Stimulated activated CD4-positive, alpha-beta T cell treated with anti-CD3 and anti-CD28 coated beads, Interleukin-2, amount 100 ng/mL, for 4 hours (primary cell): Measurements from ENCODE around the gene B4GALT3.
A peak's percentile ranks its signal among the peaks of the same experiment; 100 is the strongest.

ENCODE experiments used
- DNase-seq: peaks from one replicate; pipeline ENCODE4 v3.0.0-alpha.2; 2020; ENCODE audit warnings: low read depth

Gene B4GALT3

DNA sequence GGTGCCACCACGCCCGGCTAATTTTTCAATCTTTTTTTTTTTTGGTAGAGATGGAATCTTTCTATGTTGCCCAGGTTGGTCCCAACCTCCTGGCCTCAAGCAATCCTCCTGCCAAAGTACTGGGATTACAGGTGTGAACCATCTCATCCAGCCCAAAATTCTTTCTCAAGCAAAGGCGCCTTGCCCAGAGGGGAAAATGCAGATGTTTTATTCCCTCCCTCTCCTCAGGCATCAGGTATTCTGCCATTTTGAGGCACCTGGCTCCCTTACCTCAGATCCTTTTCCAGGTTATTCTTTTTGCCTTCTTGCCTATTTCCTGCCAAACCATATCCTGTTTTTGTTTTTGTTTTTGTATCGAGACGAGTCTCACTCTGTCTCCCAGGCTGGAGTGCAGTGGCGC is 11.1 kb upstream of the B4GALT3 start:
- DNase-seq: no peak

DNA sequence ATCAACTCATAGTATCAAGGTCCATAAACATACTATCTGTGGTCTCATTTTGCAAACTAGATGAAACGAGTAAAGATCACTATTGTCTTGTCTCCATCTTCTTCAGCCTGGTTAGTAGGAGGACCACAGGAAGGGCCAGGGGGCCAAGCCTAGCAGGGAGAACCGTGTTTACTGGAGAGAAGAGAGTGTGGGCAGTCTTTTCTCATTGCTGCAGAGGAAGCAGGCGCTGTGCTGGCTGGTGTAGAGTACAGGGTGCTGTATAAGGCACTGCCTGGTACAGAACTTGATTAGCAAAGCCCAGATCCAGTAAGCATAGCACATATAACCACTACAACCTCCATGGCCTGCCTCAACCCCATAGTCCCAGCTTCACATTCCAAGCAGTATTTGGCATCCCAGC is 10.0 kb upstream of the B4GALT3 start:
- no peak for DNase-seq

DNA sequence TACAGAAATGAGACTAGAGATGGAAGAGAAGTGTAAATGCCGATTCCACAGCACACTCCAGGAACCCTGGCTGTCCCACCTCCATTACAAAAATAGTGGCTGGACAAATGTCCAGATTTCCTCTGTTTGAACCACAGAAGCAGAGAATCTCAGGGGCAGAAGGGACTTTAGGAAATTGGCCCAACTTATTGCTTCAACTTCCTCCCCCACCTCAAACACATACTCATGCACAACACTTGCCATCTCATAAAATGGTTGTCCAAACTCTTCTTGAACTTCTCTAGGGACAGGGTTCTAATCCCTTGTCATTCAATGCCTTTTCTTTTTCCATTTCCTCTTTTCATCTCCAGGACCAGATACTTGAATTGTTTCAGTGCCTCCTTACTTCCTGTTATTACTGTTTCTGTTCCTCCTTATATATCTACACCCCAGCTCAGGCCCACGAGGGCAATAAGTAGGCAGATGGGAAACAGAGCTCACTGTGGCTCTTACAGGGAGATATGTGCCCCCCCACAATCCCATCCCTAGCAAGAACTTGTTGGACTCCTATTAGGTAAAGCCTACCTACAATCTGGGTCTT is 8.5 kb upstream of the B4GALT3 start:
- DNase-seq: no peak

DNA sequence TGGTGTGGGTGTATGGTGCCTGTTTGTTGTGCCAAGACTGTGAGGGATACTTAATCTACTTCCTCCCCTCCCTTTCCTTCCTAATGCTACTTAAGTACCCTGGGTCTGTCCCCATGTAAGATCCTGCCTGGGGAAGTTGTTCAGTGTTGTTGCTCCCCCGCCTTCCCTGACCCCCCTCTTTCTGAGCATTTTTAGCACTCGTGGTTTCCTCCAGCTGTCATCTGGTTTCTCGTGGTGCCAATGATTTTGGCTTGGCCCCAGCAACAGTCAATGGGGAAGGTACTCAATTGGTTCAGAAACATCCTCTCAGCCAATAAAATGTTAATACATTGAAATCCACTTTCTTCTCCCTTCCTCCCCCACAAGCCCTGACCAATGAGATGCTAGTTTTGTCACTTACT is 8.0 kb upstream of the B4GALT3 start:
- peak; percentile 50 for DNase-seq

DNA sequence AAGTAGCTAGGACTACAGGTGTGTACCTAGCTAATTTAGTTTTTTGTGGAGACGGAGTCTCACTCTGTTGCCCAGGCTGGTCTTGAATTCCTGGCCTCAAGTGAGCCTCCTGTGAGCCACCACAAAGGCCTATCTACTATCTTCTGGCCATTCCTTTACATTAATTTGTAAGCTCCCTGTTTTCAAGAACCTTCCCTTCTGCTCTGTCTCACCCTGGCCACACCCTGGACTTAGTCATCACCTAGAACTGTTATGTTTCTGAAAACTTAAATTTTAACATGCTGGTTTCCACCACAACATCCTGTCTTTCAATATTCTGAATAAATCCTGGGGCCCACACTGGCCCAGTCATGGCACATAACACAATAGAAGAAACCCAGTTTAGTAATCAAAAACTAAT is 4.9 kb upstream of the B4GALT3 start:
- DNase-seq: peak; percentile 62

DNA sequence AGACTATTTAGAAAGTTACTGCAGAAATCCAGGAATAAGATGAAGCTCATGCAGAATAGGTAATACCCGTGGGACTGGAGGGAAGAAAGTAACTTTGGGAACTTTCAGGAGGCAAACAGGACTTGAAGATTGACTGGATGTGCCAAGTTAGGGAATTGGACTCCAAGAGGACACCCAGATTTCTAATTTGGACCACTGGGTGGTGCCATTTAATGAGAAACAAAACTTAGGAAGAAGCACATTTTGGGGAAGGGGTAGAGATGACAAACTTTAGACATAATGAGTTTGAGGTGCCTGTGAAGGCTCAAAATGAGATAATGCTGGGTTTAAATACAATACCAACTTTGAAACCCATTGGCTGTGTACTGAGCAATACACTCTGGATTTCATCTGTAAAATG is 3.3 kb upstream of the B4GALT3 start:
- no peak for DNase-seq

DNA sequence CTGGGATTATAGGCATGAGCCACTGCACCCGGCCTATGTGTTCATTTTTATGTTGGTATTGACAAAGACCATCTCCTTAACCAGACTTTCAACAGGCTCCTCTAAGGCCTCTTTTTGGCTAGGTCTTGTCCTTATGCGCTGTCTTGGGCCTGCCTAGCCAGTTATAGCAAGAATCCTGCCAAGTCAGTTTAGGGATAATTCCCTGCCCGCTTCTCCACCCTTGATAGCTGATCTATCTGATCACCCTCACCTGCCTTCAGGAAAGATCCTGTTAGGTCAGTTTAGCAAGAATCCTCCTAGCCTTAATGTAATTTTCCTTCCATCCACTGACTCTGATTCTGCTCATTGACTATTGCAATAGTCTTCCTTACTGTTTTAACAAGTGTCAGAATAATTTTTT is 2.4 kb upstream of the B4GALT3 start:
- no peak for DNase-seq

DNA sequence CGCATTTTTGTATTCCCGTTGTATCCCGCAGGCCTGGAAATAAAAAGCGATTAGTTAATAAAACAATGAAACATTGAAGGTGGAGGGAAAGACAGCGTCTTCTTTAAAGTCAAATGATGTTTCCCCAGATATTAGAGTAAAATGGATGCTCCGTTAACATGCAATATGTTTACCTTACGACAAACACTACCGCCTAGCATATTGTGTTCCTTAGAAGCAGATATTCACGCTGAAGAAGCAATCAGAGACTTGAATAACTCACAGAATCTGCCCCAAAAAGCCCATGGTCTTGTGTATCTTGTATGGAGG is 583 bp upstream of the B4GALT3 start:
- no peak for DNase-seq

DNA sequence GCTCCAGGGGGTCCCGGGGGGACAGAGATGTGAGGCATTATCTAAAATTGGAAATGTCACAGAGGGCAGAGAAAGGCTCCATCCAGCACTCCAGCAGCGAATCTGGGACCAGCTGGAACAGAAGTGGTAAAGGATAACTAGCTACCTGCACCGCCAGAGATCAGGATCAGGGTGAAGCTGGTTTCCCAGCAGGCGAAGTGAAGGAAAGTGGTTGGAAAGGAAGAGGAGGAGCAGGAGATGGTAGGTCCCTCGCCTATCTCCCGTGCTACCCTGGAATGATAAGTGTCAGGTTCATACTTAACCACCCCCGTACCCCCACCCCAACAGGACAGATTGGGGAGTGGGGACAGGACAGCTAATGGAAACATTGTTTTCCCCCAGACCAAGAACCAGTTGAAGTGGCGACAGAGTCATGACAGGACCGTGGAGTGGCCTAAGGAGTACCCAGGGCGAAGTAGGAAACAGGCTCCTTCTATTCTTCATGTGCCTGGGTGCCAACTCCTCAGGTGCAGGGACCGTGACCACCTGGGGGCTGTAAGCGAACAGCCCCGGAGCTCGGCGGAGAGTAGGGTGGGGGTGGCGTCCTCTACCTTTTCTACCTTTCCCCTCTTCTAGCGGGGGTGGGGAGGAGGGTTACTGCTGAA is 717 bp downstream of the B4GALT3 start:
- no peak for DNase-seq

DNA sequence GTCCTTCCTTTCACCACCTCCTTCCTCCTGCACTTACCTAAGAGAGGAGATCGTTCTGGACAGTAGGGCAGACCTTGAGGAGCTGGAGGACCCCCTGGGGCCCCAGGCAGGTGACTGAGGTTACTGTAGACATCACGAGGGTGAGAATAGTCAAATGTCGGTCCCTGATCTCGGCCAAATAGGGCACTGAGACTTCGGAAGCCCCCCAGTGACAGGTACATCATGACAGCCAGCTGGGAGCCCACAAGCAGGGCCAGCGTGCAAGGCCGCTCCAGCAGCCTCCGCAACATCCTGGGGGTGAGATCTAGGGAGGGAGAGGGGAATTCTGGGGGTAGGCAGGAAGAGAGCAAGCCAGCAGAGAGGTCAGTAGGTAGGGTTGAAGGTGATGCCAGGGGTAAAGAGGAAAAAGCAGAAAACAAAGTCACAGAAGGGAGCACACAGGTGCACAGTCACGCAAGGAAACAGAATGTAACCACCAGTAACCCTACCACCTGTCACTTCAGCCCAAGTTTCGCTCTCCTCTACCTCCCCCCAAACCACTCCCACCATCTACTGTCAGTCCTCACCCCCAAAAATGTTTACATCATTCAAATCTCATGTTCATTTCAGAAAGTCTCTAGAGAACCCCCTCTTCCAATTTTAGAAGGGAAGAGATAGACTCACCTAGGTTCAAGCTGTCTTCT is 1.4 kb downstream of the B4GALT3 start:
- DNase-seq: no peak

DNA sequence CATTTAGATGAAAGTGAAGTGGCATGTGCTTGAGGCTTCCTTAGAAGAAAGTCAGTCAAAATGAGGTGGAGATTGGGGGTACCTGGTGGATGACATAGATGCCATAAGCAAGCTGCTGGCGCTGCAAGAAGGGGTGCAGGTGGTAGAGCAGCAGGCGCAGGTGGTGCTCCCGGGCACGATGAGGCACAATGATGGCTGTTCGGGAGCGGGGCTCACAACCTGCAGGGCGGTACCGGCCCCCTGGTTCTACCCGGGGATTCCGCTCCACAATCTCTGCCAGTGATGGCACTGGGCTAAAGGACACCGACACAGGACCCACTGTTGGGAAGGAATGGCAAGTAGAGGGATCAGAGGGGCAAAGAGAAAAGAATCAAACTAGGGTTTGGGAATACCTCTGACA is 2.4 kb downstream of the B4GALT3 start:
- no peak for DNase-seq

DNA sequence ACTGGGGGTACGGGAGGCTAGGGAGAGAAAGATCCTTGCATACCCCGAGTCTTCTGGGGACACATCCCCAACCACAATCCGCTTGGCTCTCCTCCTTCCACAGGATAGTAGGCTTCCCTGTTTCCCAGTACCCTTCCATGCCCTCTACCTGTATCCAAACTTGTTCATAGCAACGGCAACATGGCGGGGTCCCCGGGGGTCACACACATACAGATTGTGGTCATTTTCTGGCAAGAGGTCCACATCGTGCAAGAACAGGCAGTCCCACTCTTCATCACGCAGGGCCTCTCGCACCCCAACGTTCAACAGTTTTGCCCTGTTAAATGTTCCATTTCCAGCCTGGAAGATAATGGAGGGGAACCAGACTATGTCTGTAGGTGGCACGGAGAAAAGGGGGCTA is 3.6 kb downstream of the B4GALT3 start:
- DNase-seq: no peak

DNA sequence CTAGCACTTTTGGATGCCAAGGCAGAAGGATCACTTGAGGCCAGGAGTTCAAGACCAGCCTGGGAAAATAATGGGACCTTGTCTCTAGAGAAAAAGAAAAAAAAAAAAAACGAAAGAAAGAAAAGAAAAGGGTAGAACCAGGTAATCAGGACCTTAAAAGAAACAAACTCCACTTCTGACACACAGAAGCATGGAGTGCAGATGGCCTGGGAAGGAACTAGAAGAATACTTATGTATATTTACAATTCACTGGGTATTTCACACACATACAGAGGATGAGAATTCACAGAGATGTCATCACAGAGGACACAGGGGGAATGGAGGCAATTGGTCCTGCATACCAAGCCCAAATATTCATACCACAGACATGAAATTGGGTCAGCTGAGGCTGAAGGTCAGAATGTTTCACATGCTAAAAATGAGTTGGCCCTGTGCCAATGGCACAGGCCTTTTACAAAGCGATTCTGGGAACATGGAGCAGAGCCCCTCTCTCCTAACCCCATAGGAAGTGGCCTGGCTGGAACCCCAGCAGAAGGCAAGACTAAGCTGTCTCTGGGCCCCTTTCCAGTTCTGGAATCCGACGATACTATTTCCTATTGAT is 4.4 kb downstream of the B4GALT3 start:
- no peak for DNase-seq

DNA sequence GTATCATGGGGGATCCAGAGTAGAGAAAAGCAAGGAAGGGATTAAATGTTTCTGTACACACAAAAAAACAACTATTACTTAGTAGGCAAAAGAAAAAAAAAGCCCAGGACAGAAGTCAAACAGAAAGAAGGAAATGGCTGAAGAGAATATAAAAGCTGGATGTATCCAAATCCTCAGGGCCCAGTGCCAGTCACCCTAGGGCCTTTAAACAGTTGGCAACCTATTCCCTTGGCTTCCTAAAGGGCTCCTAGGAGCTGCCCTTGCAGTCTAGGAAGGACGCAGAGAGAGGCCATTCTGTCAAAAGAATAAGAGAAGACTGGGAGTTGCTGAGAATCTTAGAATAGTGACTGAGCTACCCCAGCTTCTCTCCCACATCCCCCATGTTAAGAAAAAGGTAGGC is 5.0 kb downstream of the B4GALT3 start:
- DNase-seq: no peak

DNA sequence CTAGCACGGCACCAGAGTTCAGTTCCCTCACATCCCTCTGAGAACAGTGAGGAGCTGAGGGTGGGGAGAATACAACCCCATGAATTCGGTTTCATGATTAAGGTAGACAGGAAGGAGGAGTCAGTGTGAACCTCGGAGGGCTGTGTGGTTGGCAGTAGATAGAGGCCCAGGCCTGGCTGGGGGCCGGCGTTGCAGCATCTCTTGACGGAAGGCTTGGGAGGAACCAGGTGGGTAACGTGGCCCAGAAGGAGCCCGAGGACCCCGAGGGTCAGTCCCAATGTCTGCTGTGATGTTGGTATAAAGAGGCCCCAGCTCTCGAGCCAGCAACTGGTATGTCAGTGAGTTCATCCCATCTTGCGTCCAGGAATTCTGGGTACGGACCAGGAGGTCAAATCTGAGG is 5.6 kb downstream of the B4GALT3 start:
- DNase-seq: no peak

DNA sequence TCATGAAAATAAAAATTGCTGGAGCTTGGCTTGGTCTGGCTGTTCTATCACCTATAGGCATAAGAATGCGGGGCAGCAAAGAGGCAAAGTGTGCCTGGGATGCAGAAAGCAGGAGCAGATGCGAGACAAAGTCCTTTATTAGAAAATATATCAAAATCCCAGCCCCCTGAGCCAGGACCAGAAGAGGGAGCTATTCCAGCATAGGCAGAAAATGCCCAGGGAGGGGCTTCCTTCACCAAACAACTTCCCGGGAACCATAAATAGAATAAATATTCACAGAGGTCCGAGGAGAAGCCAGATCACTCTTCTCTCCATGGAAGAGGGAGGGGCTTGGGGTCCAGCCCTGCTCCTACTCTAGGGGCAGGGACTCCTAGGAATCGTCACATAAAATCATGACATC is 6.1 kb downstream of the B4GALT3 start:
- no peak for DNase-seq

DNA sequence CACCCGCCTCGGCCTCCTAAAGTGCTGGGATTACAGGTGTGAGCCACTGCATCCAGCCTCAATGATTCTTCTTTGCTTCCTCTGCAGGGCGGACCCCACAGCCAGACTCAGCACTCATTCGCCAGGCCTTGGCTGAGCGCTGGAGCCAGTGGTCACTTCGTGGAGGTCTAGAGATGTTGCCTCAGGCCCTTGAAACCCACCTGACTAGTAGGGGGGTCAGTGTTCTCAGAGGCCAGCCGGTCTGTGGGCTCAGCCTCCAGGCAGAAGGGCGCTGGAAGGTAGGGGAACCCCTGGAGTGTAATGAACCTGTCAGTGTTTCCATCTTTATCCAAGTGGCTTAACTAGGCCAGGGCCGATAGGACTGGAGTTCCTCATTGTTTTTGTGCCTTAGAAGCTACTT is 8.4 kb downstream of the B4GALT3 start:
- no peak for DNase-seq

DNA sequence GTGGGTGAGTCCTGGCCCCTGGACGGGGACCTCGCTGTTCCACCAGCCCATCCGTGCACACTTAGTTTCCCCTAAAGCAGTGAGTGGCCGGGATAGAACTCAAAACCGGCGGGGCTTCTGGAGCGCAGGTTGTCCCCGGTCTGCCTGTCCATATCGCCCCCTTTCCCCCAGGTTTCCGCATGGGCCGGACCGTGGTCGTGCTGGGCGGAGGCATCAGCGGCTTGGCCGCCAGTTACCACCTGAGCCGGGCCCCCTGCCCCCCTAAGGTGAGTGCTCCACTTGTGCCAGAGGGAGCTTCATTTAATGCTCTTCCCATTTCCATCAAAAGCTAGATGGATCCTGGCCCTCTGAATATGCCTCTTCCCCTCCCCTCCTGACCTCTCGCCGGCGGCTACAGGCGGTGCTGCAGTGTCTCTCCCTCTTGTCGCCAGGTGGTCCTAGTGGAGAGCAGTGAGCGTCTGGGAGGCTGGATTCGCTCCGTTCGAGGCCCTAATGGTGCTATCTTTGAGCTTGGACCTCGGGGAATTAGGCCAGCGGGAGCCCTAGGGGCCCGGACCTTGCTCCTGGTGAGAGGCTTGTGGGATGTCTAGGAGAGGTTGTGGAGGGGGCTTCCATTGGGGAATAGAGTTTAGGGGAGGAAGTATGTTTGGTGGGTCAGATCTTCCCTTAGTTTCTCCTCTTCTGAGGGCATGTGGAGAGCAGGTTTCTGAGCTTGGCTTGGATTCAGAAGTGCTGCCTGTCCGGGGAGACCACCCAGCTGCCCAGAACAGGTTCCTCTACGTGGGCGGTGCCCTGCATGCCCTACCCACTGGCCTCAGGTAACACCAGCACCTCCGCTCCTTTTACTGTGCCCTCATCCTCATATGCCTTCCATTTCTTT is 10.4 kb downstream of the B4GALT3 start:
- no peak for DNase-seq

DNA sequence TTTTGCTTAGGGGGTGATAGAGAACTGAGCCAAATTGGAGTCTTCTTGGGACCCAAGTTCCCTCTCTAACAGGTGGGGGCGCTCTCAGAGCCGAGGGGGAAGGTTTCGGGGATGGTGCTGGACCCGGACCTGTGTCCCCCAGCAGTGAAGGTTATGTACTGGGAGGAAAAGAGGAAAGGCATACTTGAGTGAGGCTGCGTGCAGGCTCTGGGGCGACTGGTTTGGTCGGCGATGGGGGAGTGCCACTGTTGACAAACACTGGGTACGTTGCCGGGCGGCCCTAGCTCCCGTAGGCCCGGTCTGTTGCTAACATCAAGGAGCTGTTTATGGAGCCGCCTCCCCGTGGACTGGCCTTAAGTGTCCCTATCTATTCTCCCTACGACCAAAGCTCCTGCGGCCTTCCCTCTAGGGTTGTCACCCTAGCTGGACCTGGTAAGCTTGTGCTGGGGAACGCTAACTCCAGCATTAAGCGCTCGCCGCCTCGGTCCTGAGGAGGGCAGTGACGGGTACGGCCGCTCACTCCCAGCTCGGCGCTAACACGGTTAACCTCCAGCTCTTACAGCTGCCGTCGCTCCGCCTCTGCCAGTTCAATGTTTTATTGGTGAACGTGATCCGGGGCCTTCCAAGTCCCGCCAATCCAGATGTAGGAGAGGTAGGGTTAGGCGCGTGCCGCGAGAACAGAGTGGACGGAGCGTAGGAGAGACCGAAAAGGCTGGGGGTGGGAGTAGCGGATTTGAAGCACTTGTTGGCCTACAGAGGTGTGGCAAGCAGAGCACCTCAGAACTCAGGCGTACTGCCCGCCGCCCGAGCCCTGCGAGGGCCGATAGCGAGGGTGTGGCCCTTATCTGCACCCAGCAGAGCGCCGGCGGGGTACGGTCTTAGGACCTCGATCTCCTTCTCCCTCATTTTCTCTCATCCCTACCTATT is 11.3 kb downstream of the B4GALT3 start, which contains the start of gene PPOX:
Gene PPOX (plus strand): TSS at position 685 of the 927 bp plus-strand sequence. CDS start 422 bp downstream, outside the sequence.
- DNase-seq: peak; percentile 82

DNA sequence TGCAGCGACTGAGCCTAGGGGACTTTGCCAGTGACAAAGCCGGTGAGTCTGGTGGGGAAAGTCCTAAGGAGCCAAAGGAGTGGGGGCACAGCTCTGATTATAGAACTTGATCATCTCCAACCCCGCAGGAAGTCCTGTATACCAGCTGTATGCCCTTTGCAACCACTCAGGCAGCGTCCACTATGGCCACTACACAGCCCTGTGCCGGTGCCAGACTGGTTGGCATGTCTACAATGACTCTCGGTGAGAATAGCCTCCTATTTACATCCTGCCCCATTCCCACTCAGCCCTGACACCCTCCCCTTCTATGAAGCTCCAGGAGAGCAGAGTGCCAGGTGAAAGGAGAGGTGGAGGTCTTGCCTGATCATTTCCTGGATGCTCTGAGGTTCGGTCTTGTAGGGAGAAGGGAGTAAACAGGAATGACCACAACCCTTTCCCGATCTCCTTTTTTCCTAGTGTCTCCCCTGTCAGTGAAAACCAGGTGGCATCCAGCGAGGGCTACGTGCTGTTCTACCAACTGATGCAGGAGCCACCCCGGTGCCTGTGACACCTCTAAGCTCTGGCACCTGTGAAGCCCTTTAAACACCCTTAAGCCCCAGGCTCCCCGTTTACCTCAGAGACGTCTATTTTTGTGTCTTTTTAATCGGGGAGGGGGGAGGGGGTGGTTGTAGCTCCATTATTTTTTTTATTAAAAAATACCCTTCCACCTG is 12.3 kb downstream of the B4GALT3 start:
- no peak for DNase-seq

DNA sequence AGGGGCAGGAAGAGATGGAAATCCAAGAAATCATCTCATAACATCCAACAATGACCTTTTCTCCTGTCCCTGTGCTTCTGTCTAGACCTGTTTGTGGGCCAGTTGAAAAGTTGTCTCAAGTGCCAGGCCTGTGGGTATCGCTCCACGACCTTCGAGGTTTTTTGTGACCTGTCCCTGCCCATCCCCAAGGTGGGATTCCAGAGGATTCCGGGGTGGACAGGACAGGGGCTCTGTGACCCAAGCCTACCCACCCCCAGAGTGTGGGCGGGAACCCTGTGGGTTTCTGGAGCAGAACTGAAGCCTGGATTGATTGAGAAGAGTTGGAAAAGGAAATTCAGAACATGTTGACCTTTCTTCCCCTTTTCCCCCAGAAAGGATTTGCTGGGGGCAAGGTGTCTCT is 13.5 kb downstream of the B4GALT3 start:
- DNase-seq: no peak
